ENCODE measurements around the gene ABRACL.

- TF ChIP-seq POLR2A (IDR thresholded peaks at IDR 0.05; ENCODE audit: low read depth, low read length): no peak
- TF ChIP-seq USF2 (IDR thresholded peaks at IDR 0.05; ENCODE audit: low read depth, low read length): no peak
Observed at GRCh38 chr6:139029470-139030227, 1.1 kb downstream of the ABRACL start.

Measured in IMR-90 (cell line).